Liver (tissue), 9 donors: Measurements from ENCODE around the gene EPHB6. TPM values are rescaled to one million over a fixed set of nuclear protein-coding genes. Genes with fewer than 3 reads are reported as not detected.

Source experiments
- DNase-seq: peaks from one replicate; pipeline ENCODE4 v3.0.0-alpha.2; 2017; ENCODE audit warnings: low spot score
- H3K27ac ChIP-seq, 2 donors: one replicate each; pipeline ENCODE4 v1.7.0; 2013; ENCODE audit warnings: inconsistent platforms in 2 of 2, low read length in 2 of 2, control low read depth in 1 of 2, low read depth in 1 of 2, mild to moderate bottlenecking in 1 of 2
- H3K27me3 ChIP-seq, 4 donors: one replicate each; pipeline versions ENCODE4 v1.6.1 to v1.7.0; 2013; ENCODE audit warnings: low read length in 3 of 4, inconsistent platforms in 1 of 4, mild to moderate bottlenecking in 1 of 4, moderate library complexity in 1 of 4; ENCODE audit not compliant: control insufficient read depth in 4 of 4, insufficient read depth in 4 of 4
- H3K36me3 ChIP-seq, 4 donors: one replicate each; pipeline versions ENCODE4 v1.6.1 to v1.7.0; 2013; ENCODE audit warnings: low read length in 3 of 4, mild to moderate bottlenecking in 3 of 4, low read depth in 1 of 4, moderate library complexity in 1 of 4; ENCODE audit not compliant: control insufficient read depth in 4 of 4, insufficient read depth in 3 of 4
- H3K4me1 ChIP-seq, 4 donors: one replicate each; pipeline versions ENCODE4 v1.6.1 to v1.7.0; 2013; ENCODE audit warnings: low read length in 3 of 4, mild to moderate bottlenecking in 3 of 4, moderate library complexity in 1 of 4; ENCODE audit not compliant: control insufficient read depth in 4 of 4, insufficient read depth in 4 of 4
- H3K4me3 ChIP-seq, 3 donors: one replicate each; pipeline versions ENCODE4 v1.6.1 to v1.7.0; 2013; ENCODE audit warnings: low read length in 3 of 3, control low read depth in 1 of 3, low read depth in 1 of 3, mild to moderate bottlenecking in 1 of 3
- H3K9ac ChIP-seq, 2 donors: one replicate each; pipeline ENCODE4 v1.7.0; 2013; ENCODE audit warnings: low read length in 2 of 2, mild to moderate bottlenecking in 2 of 2, moderate library complexity in 2 of 2, control low read depth in 1 of 2, low read depth in 1 of 2
- H3K9me3 ChIP-seq, 4 donors: one replicate each; pipeline versions ENCODE4 v1.6.1 to v1.7.0; 2013; ENCODE audit warnings: low read length in 3 of 4; ENCODE audit not compliant: control insufficient read depth in 4 of 4
- EGR1 ChIP-seq, 2 donors: IDR thresholded peaks; 2 replicates each; pipeline ENCODE4 v1.6.1; 2016 to 2018; ENCODE audit warnings: antibody characterized with exemption in 2 of 2, low read depth in 2 of 2
- FOXA1 ChIP-seq: IDR thresholded peaks from 2 replicates; pipeline ENCODE4 v1.6.1; 2016; ENCODE audit warnings: antibody characterized with exemption
- FOXA2 ChIP-seq: IDR thresholded peaks from 2 replicates; pipeline ENCODE4 v1.6.1; 2016; ENCODE audit warnings: antibody characterized with exemption
- GABPA ChIP-seq, 2 donors: IDR thresholded peaks in 1 of 2; conservative IDR thresholded peaks in 1 of 2; 2 replicates each; pipeline ENCODE4 v1.6.1; 2016; ENCODE audit warnings: antibody characterized with exemption in 2 of 2, mild to moderate bottlenecking in 1 of 2, moderate library complexity in 1 of 2
- HNF4G ChIP-seq: IDR thresholded peaks from 2 replicates; pipeline ENCODE4 v1.6.1; 2016; ENCODE audit warnings: antibody characterized with exemption
- JUND ChIP-seq, 2 donors: IDR thresholded peaks; 2 replicates each; pipeline ENCODE4 v1.6.1; 2016; ENCODE audit warnings: antibody characterized with exemption in 2 of 2
- NR2F2 ChIP-seq: IDR thresholded peaks from 2 replicates; pipeline ENCODE4 v1.6.1; 2016; ENCODE audit warnings: antibody characterized with exemption
- RAD21 ChIP-seq, 2 donors: IDR thresholded peaks; 2 replicates each; pipeline ENCODE4 v1.6.1; 2016; ENCODE audit warnings: antibody characterized with exemption in 2 of 2, mild to moderate bottlenecking in 2 of 2
- RXRA ChIP-seq, 2 donors: IDR thresholded peaks; 2 replicates each; pipeline ENCODE4 v1.6.1; 2017 to 2018; ENCODE audit warnings: antibody characterized with exemption in 2 of 2, mild to moderate bottlenecking in 1 of 2
- SP1 ChIP-seq: IDR thresholded peaks from 2 replicates; pipeline ENCODE4 v1.6.1; 2018; ENCODE audit warnings: antibody characterized with exemption, mild to moderate bottlenecking
- TAF1 ChIP-seq: conservative IDR thresholded peaks from 2 replicates; pipeline ENCODE4 v1.6.1; 2016; ENCODE audit warnings: antibody characterized with exemption, mild to moderate bottlenecking
- YY1 ChIP-seq: IDR thresholded peaks from 2 replicates; pipeline ENCODE4 v1.6.1; 2016; ENCODE audit warnings: antibody characterized with exemption, mild to moderate bottlenecking
- WGBS: extraction: QIAGEN DNeasy Blood & Tissue Kit; methylation state at CpG from one replicate; pipeline ENCODE4 v1.1.7; 2013; 5-methylcytosine and 5-hydroxymethylcytosine counted together
- polyA plus RNA-seq, 2 donors: library from polyadenylated mRNA; stranded (reverse) in 1 of 2; unstranded in 1 of 2; fragments of 200-250 nt in 1 of 2; fragments of >200 nt in 1 of 2; fragmentation: Nextera tagmentation in 1 of 2; extraction: Ambion mirVana in 1 of 2; gene quantifications; one replicate each; pipeline versions ENCODE4 v1.2.1 to v1.2.3, GENCODE V29; 2013 to 2015
- total RNA-seq, 2 donors: library from RNA; depleted of rRNA; stranded (reverse); fragments of >200 nt; gene quantifications; one replicate each; pipeline ENCODE4 v1.2.3, GENCODE V29; 2014
- TF ChIP-seq, protein P1 (sequence below): IDR thresholded peaks from 2 replicates; pipeline ENCODE4 v1.6.1; 2016; ENCODE audit warnings: antibody characterized with exemption, mild to moderate bottlenecking
- TF ChIP-seq, protein P2 (sequence below): fragments of 150-350 bp; IDR thresholded peaks from 2 replicates; pipeline ENCODE4 v1.5.1; 2017; ENCODE audit warnings: improper control_type of control experiment, low read depth, low read length; ENCODE audit not compliant: missing input control
- TF ChIP-seq, protein P3 (sequence below): IDR thresholded peaks from 2 replicates; pipeline ENCODE4 v1.6.1; 2016; ENCODE audit warnings: antibody characterized with exemption
- TF ChIP-seq, protein P4 (sequence below): IDR thresholded peaks from 2 replicates; pipeline ENCODE4 v1.6.1; 2016; ENCODE audit warnings: antibody characterized with exemption
- TF ChIP-seq, protein P5 (sequence below): IDR thresholded peaks from 2 replicates; pipeline ENCODE4 v1.6.1; 2016; ENCODE audit warnings: antibody characterized with exemption
- donor health status: healthy.
- donor health status: healthy.
- donor health status: healthy.
- donor health status: healthy.
- donor health status: healthy.

The EPHB6 gene
- total and polyA plus RNA-seq, 4 donors, result 1.2 to 4.3 (median 2.0) TPM

DNA sequence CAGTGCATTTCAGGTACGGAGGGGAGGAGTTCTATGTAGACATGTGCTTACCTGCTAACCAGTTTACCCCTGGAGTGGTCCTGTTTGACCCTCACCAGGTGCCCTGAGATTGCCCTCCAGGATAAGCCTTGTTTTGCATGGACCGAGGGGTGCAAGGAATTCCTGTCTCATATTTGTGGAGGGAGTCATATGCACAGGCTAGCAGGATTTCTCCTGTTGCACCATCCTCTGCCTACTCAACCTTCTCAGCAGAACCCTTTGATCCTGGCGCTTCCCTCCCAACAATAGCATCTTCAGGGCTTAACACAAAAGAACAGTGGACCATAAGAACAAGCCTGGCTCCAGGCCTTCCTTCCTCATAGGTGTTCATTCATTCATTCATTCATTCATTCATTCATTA lies 23.4 kb downstream of the EPHB6 start:
- Histone ChIP-seq H3K4me1 (no peaks in the 10 kb centered on the region), H3K36me3 (no peaks in the 10 kb centered on the region), H3K27me3 (peaks cover 0 to 3% (median 0%) of the 10 kb centered on the region in 4 donors), H3K4me3 (no peak overlapping the region), H3K27ac (no peak overlapping the region), H3K9ac (no peak overlapping the region), H3K9me3 (no peaks in the 10 kb centered on the region)
- DNase-seq, result no peak
- WGBS, result 89% methylated on average over 3 of the region's 3 CpGs
- TF ChIP-seq YY1 (no peak), GABPA (IDR thresholded peaks at IDR 0.05 in 1 of 2, conservative IDR thresholded peaks at IDR 0.05 in 1 of 2) (no peak), RXRA (IDR thresholded peaks at IDR 0.05) (no peak), JUND (IDR thresholded peaks at IDR 0.05) (no peak), FOXA2 (no peak), RAD21 (IDR thresholded peaks at IDR 0.05) (no peak), NR2F2 (no peak), EGR1 (IDR thresholded peaks at IDR 0.05; ENCODE audit: low read depth in 2 of 2) (no peak), TAF1 (no peak), HNF4G (no peak), SP1 (no peak)
- TF ChIP-seq, protein P1, sequence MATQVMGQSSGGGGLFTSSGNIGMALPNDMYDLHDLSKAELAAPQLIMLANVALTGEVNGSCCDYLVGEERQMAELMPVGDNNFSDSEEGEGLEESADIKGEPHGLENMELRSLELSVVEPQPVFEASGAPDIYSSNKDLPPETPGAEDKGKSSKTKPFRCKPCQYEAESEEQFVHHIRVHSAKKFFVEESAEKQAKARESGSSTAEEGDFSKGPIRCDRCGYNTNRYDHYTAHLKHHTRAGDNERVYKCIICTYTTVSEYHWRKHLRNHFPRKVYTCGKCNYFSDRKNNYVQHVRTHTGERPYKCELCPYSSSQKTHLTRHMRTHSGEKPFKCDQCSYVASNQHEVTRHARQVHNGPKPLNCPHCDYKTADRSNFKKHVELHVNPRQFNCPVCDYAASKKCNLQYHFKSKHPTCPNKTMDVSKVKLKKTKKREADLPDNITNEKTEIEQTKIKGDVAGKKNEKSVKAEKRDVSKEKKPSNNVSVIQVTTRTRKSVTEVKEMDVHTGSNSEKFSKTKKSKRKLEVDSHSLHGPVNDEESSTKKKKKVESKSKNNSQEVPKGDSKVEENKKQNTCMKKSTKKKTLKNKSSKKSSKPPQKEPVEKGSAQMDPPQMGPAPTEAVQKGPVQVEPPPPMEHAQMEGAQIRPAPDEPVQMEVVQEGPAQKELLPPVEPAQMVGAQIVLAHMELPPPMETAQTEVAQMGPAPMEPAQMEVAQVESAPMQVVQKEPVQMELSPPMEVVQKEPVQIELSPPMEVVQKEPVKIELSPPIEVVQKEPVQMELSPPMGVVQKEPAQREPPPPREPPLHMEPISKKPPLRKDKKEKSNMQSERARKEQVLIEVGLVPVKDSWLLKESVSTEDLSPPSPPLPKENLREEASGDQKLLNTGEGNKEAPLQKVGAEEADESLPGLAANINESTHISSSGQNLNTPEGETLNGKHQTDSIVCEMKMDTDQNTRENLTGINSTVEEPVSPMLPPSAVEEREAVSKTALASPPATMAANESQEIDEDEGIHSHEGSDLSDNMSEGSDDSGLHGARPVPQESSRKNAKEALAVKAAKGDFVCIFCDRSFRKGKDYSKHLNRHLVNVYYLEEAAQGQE, result no peak
- TF ChIP-seq, protein P2, sequence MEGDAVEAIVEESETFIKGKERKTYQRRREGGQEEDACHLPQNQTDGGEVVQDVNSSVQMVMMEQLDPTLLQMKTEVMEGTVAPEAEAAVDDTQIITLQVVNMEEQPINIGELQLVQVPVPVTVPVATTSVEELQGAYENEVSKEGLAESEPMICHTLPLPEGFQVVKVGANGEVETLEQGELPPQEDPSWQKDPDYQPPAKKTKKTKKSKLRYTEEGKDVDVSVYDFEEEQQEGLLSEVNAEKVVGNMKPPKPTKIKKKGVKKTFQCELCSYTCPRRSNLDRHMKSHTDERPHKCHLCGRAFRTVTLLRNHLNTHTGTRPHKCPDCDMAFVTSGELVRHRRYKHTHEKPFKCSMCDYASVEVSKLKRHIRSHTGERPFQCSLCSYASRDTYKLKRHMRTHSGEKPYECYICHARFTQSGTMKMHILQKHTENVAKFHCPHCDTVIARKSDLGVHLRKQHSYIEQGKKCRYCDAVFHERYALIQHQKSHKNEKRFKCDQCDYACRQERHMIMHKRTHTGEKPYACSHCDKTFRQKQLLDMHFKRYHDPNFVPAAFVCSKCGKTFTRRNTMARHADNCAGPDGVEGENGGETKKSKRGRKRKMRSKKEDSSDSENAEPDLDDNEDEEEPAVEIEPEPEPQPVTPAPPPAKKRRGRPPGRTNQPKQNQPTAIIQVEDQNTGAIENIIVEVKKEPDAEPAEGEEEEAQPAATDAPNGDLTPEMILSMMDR, result no peak
- TF ChIP-seq, protein P3, sequence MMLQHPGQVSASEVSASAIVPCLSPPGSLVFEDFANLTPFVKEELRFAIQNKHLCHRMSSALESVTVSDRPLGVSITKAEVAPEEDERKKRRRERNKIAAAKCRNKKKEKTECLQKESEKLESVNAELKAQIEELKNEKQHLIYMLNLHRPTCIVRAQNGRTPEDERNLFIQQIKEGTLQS, result no peak
- TF ChIP-seq, protein P4, sequence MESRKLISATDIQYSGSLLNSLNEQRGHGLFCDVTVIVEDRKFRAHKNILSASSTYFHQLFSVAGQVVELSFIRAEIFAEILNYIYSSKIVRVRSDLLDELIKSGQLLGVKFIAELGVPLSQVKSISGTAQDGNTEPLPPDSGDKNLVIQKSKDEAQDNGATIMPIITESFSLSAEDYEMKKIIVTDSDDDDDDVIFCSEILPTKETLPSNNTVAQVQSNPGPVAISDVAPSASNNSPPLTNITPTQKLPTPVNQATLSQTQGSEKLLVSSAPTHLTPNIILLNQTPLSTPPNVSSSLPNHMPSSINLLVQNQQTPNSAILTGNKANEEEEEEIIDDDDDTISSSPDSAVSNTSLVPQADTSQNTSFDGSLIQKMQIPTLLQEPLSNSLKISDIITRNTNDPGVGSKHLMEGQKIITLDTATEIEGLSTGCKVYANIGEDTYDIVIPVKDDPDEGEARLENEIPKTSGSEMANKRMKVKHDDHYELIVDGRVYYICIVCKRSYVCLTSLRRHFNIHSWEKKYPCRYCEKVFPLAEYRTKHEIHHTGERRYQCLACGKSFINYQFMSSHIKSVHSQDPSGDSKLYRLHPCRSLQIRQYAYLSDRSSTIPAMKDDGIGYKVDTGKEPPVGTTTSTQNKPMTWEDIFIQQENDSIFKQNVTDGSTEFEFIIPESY, result no peak

DNA sequence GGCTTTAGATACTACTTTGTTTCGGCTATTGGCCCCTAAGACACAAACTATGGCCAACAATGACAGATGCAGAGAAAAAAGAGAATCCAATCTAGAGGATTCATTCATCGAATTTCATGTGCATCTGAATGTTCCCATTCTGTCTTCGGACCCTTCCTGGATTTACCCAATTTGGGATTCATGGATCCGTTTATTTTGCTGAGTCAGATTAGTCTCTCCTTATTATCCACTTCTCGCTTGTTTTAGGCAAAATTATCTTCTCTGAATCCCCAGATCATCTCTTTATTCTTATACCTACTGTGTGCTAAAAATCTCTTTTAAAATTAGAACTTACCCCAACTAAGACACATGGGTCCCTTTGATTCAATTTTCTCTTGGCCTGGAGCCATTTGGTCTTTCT lies 24.2 kb downstream of the EPHB6 start:
- 79% methylated on average over 5 of the region's 5 CpGs for WGBS
- H3K9ac ChIP-seq, result no peak overlapping the region
- no peaks in the 10 kb centered on the region for H3K9me3 ChIP-seq
- H3K36me3 ChIP-seq, result no peaks in the 10 kb centered on the region
- no peaks in the 10 kb centered on the region for H3K4me1 ChIP-seq
- peaks cover 0 to 3% (median 0%) of the 10 kb centered on the region in 4 donors for H3K27me3 ChIP-seq
- TF ChIP-seq HNF4G, result no peak
- TF ChIP-seq EGR1 (IDR thresholded peaks at IDR 0.05; ENCODE audit: low read depth in 2 of 2), result no peak
- no peak for TF ChIP-seq RAD21 (IDR thresholded peaks at IDR 0.05)
- TF ChIP-seq, protein P2, result no peak
- TF ChIP-seq JUND (IDR thresholded peaks at IDR 0.05), result no peak
- TF ChIP-seq TAF1, result no peak
- TF ChIP-seq, protein P3, result no peak
- no peak for TF ChIP-seq NR2F2
- TF ChIP-seq YY1, result no peak
- TF ChIP-seq, protein P5, sequence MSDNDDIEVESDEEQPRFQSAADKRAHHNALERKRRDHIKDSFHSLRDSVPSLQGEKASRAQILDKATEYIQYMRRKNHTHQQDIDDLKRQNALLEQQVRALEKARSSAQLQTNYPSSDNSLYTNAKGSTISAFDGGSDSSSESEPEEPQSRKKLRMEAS, result no peak
- TF ChIP-seq FOXA1, result no peak
- no peak overlapping the region for H3K4me3 ChIP-seq
- no peak overlapping the region for H3K27ac ChIP-seq
- no peak for DNase-seq
